ENCODE data around the gene AAK1.
A peak's percentile ranks its signal among the peaks of the same experiment; 100 is the strongest.
"Not testable (repeated sequence)": the region's sequence is repeated elsewhere in the genome, so short reads cannot be mapped to it uniquely, and the experiment has no call there.

AAK1 gene

GRCh38 chr2:69600425-69600824 lies 43.1 kb downstream of the AAK1 start:
- DNase-seq (ENCODE audit: low spot score): peak; percentile 15

GRCh38 chr2:69597843-69598610 lies 45.5 kb downstream of the AAK1 start:
- no peak for DNase-seq (ENCODE audit: low spot score)

GRCh38 chr2:69597105-69597504 lies 46.4 kb downstream of the AAK1 start:
- no peak for DNase-seq (ENCODE audit: low spot score)

- DNase-seq (ENCODE audit: low spot score): no peak
Measured at GRCh38 chr2:69594341-69594740, 49.2 kb downstream of the AAK1 start.

GRCh38 chr2:69592511-69592910 lies 51.0 kb downstream of the AAK1 start:
- DNase-seq (ENCODE audit: low spot score): no peak

- peak; percentile 42 for DNase-seq (ENCODE audit: low spot score)
Measured at GRCh38 chr2:69589973-69590652, 53.4 kb downstream of the AAK1 start.

GRCh38 chr2:69588945-69589344 lies 54.6 kb downstream of the AAK1 start:
- DNase-seq (ENCODE audit: low spot score): no peak

GRCh38 chr2:69588403-69588802 lies 55.1 kb downstream of the AAK1 start:
- no peak for DNase-seq (ENCODE audit: low spot score)

GRCh38 chr2:69585855-69586555 lies 57.5 kb downstream of the AAK1 start:
- DNase-seq (ENCODE audit: low spot score): no peak

GRCh38 chr2:69584127-69584889 lies 59.2 kb downstream of the AAK1 start:
- DNase-seq (ENCODE audit: low spot score): no peak

- DNase-seq (ENCODE audit: low spot score): no peak
Measured at GRCh38 chr2:69583321-69583833, 60.2 kb downstream of the AAK1 start.

- peak; percentile 85 for DNase-seq (ENCODE audit: low spot score)
Measured at GRCh38 chr2:69582582-69583176, 60.9 kb downstream of the AAK1 start.

- DNase-seq (ENCODE audit: low spot score): peak; percentile 49
Measured at GRCh38 chr2:69581774-69582581, 61.6 kb downstream of the AAK1 start.

- DNase-seq (ENCODE audit: low spot score): no peak
Measured at GRCh38 chr2:69580486-69580885, 63.1 kb downstream of the AAK1 start.

GRCh38 chr2:69579536-69579935 lies 64.0 kb downstream of the AAK1 start:
- DNase-seq (ENCODE audit: low spot score): no peak

GRCh38 chr2:69578198-69578540 lies 65.4 kb downstream of the AAK1 start:
- DNase-seq (ENCODE audit: low spot score): no peak

GRCh38 chr2:69577467-69578197 lies 65.9 kb downstream of the AAK1 start:
- DNase-seq (ENCODE audit: low spot score): no peak

GRCh38 chr2:69576880-69577279 lies 66.7 kb downstream of the AAK1 start:
- DNase-seq (ENCODE audit: low spot score): no peak

GRCh38 chr2:69575926-69576325 lies 67.6 kb downstream of the AAK1 start:
- no peak for DNase-seq (ENCODE audit: low spot score)

GRCh38 chr2:69575371-69575770 lies 68.2 kb downstream of the AAK1 start:
- DNase-seq (ENCODE audit: low spot score): not testable (repeated sequence)
